Small intestine (tissue), 7 donors: ENCODE data around the gene WDR7. TPM values are rescaled to one million over a fixed set of nuclear protein-coding genes. Genes with fewer than 3 reads are reported as not detected.
"Not testable (repeated sequence)": the region's sequence is repeated elsewhere in the genome, so short reads cannot be mapped to it uniquely, and the experiment has no call there.

Experiments
- DNase-seq, 2 donors: peaks; one replicate each; pipeline versions ENCODE4 v3.0.0 to v3.0.0-alpha.2; 2013
- FAIRE-seq: peaks from 2 replicates; lab custom pipeline; 2012; peaks lifted over from hg19 to GRCh38; lab: Jason Lieb, UNC
- H3K27ac ChIP-seq, 3 donors: one replicate each; pipeline ENCODE4 v1.5.1; 2013; ENCODE audit warnings: low read length in 2 of 3, mild to moderate bottlenecking in 2 of 3, control low read depth in 1 of 3, inconsistent platforms in 1 of 3, low read depth in 1 of 3, moderate library complexity in 1 of 3
- H3K27me3 ChIP-seq, 3 donors: one replicate each; pipeline ENCODE4 v1.6.1; 2013; ENCODE audit warnings: low read length in 3 of 3, inconsistent platforms in 1 of 3; ENCODE audit not compliant: control insufficient read depth in 3 of 3, insufficient read depth in 3 of 3
- H3K36me3 ChIP-seq, 3 donors: one replicate each; pipeline ENCODE4 v1.6.1; 2013; ENCODE audit warnings: low read length in 3 of 3, inconsistent platforms in 1 of 3, low read depth in 1 of 3, mild to moderate bottlenecking in 1 of 3, moderate library complexity in 1 of 3; ENCODE audit not compliant: control insufficient read depth in 3 of 3, insufficient read depth in 2 of 3
- H3K4me1 ChIP-seq, 3 donors: one replicate each; pipeline ENCODE4 v1.6.1; 2013; ENCODE audit warnings: low read length in 2 of 3, inconsistent platforms in 1 of 3, low read depth in 1 of 3, mild to moderate bottlenecking in 1 of 3, moderate library complexity in 1 of 3; ENCODE audit not compliant: control insufficient read depth in 3 of 3, insufficient read depth in 2 of 3
- H3K4me3 ChIP-seq, 3 donors: one replicate each; pipeline ENCODE4 v1.5.1; 2013; ENCODE audit warnings: low read length in 3 of 3, control low read depth in 1 of 3, inconsistent platforms in 1 of 3, low read depth in 1 of 3, mild to moderate bottlenecking in 1 of 3, moderate library complexity in 1 of 3
- H3K9me3 ChIP-seq, 2 donors: one replicate each; pipeline ENCODE4 v1.6.1; 2013; ENCODE audit warnings: low read depth in 1 of 2, low read length in 1 of 2; ENCODE audit not compliant: control insufficient read depth in 2 of 2, insufficient read depth in 1 of 2
- WGBS, 3 donors: extraction: QIAGEN DNeasy Blood & Tissue Kit; methylation state at CpG; one replicate each; pipeline ENCODE4 v1.1.7; 2013; 5-methylcytosine and 5-hydroxymethylcytosine counted together
- polyA plus RNA-seq, 4 donors: library from polyadenylated mRNA; stranded (reverse) in 3 of 4; unstranded in 1 of 4; fragments of 200-250 nt in 3 of 4; fragments of 120-200 nt in 1 of 4; gene quantifications; one replicate each; pipeline versions ENCODE4 v1.2.1 to v1.2.3, GENCODE V29; 2013
- donor health status: healthy with polysubstance abuse.
- donor health status: control.
- donor health status: control.
- donor health status: Bipolar disorder and iron deficiency.
- donor health status: healthy.

WDR7 gene
- polyA plus RNA-seq, 4 donors = 3.1 to 7.8 (median 4.9) TPM

GRCh38 chr18:56647951-56648893 is 2.9 kb upstream of the WDR7 start:
- DNase-seq = peak in 1 of 2 donors; percentile 44
- Histone ChIP-seq H3K4me1 (peaks cover 0 to 12% (median 5%) of the 10 kb centered on the region in 3 donors), H3K9me3 (no peaks in the 10 kb centered on the region), H3K4me3 (no peak overlapping the region), H3K36me3 (no peaks in the 10 kb centered on the region), H3K27ac (peak overlapping the region in 1 of 3 donors; percentile 33), H3K27me3 (no peaks in the 10 kb centered on the region)
- 81 to 95% (median 84%) methylated on average over 3 of the region's 3 CpGs for WGBS, 3 donors
- FAIRE-seq = no peak

- no peak overlapping the region for H3K4me3 ChIP-seq
- FAIRE-seq (no peak), DNase-seq (no peak)
- peak overlapping the region in 1 of 3 donors; percentile 27 for H3K27ac ChIP-seq
- no peaks in the 10 kb centered on the region for H3K36me3 ChIP-seq
- no peaks in the 10 kb centered on the region for H3K27me3 ChIP-seq
- peaks cover 0 to 3% of the 10 kb centered on the region in 2 donors for H3K9me3 ChIP-seq
- WGBS, 3 donors = 94 to 97% (median 96%) methylated on average over 1 of the region's 1 CpG
- H3K4me1 ChIP-seq = peaks cover 0 to 12% (median 5%) of the 10 kb centered on the region in 3 donors
Observed at GRCh38 chr18:56649996-56650395, 1.2 kb upstream of the WDR7 start.

GRCh38 chr18:56651771-56652092 is 573 bp downstream of the WDR7 start:
- H3K4me3 ChIP-seq = peak overlapping the region; percentile 69 to 92 (median 85)
- H3K4me1 ChIP-seq = peaks cover 0 to 12% (median 5%) of the 10 kb centered on the region in 3 donors
- no peak for DNase-seq
- no peaks in the 10 kb centered on the region for H3K36me3 ChIP-seq
- WGBS, 3 donors = 1 to 6% (median 2%) methylated on average over 5 of the region's 5 CpGs
- H3K9me3 ChIP-seq = peaks cover 0 to 3% of the 10 kb centered on the region in 2 donors
- peak overlapping the region; percentile 76 to 90 (median 84) for H3K27ac ChIP-seq
- H3K27me3 ChIP-seq = no peaks in the 10 kb centered on the region
- no peak for FAIRE-seq

GRCh38 chr18:56652802-56653201 is 1.6 kb downstream of the WDR7 start:
- FAIRE-seq (no peak), DNase-seq (no peak)
- Histone ChIP-seq H3K4me3 (no peak overlapping the region), H3K9me3 (peaks cover 0 to 3% of the 10 kb centered on the region in 2 donors), H3K36me3 (no peaks in the 10 kb centered on the region), H3K27me3 (no peaks in the 10 kb centered on the region), H3K27ac (no peak overlapping the region), H3K4me1 (peaks cover 0 to 10% (median 5%) of the 10 kb centered on the region in 3 donors)
- WGBS, 3 donors = 38 to 50% (median 50%) methylated on average over 4 of the region's 4 CpGs

- not testable (repeated sequence) for H3K36me3 ChIP-seq, H3K4me3 ChIP-seq, FAIRE-seq, DNase-seq, H3K27me3 ChIP-seq, H3K9me3 ChIP-seq, H3K4me1 ChIP-seq, H3K27ac ChIP-seq
- WGBS, 3 donors = 96 to 100% (median 97%) methylated on average over 7 of the region's 7 CpGs
Observed at GRCh38 chr18:56654280-56654679, 3.1 kb downstream of the WDR7 start.

GRCh38 chr18:56658261-56658660 is 7.1 kb downstream of the WDR7 start:
- no peaks in the 10 kb centered on the region for H3K4me1 ChIP-seq
- no peaks in the 10 kb centered on the region for H3K36me3 ChIP-seq
- H3K4me3 ChIP-seq = no peak overlapping the region
- FAIRE-seq (no peak), DNase-seq (no peak)
- no peak overlapping the region for H3K27ac ChIP-seq
- 78 to 94% (median 88%) methylated on average over 2 of the region's 2 CpGs for WGBS, 3 donors
- peaks cover 0 to 3% of the 10 kb centered on the region in 2 donors for H3K9me3 ChIP-seq
- H3K27me3 ChIP-seq = no peaks in the 10 kb centered on the region

- Histone ChIP-seq H3K4me3 (no peak overlapping the region), H3K9me3 (peaks cover 0 to 2% of the 10 kb centered on the region in 2 donors), H3K4me1 (no peaks in the 10 kb centered on the region), H3K36me3 (no peaks in the 10 kb centered on the region), H3K27me3 (no peaks in the 10 kb centered on the region), H3K27ac (no peak overlapping the region)
- 89 to 98% (median 97%) methylated on average over 4 of the region's 4 CpGs for WGBS, 3 donors
- FAIRE-seq (no peak), DNase-seq (no peak)
Observed at GRCh38 chr18:56659111-56659510, 8.0 kb downstream of the WDR7 start.

- no peaks in the 10 kb centered on the region for H3K9me3 ChIP-seq
- DNase-seq = no peak
- FAIRE-seq = no peak
- H3K4me3 ChIP-seq = no peak overlapping the region
- 79 to 88% (median 82%) methylated on average over 1 of the region's 1 CpG for WGBS, 3 donors
- no peaks in the 10 kb centered on the region for H3K4me1 ChIP-seq
- no peaks in the 10 kb centered on the region for H3K27me3 ChIP-seq
- H3K27ac ChIP-seq = no peak overlapping the region
- H3K36me3 ChIP-seq = no peaks in the 10 kb centered on the region
Observed at GRCh38 chr18:56660655-56661054, 9.5 kb downstream of the WDR7 start.
